ENCODE data around the gene CRACR2A.

CRACR2A gene

DNA sequence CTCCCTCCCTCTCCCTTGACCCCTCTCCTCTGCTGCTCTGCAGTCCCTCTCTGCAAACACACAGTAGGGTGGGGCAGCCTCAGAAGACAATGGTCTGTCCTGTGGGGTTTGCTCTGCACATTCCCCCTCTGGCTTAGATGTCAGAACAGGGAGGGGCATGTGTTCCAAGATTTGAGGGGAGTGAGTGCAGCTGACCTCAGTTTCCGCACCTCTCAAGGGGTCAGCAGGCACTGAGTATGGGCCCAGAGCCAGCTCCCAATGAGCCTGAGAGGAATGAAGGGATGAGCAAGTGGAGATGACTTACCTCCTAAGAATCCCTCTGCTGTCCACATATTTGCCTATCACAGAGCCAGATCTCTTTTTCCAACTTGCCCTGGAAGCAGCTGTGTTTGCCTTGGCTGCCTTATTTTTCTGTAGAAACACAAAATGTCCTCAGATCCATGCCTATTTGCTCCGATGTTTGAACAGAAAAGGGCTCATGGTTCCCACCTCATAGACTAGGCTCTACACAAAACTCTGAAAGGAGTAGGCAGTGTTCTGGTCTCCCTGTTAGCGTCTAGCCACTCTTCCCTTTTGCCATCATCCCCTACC lies 111.4 kb downstream of the CRACR2A start:
- H3K36me3 Mint-ChIP-seq (ENCODE audit: insufficient read depth) = peaks cover 9% of the 10 kb centered on the region
- no peak overlapping the region for H3K4me3 Mint-ChIP-seq
- H3K27me3 Mint-ChIP-seq = no peaks in the 10 kb centered on the region
- no peak overlapping the region for H3K27ac Mint-ChIP-seq (ENCODE audit: low read depth)
- no peaks in the 10 kb centered on the region for H3K4me1 Mint-ChIP-seq
- ATAC-seq (replicated peaks; ENCODE audit: extremely low read depth, poor library complexity, severe bottlenecking) (no peak), DNase-seq (ENCODE audit: low spot score in 2 of 2) (no peak)
- H3K9me3 Mint-ChIP-seq = no peaks in the 10 kb centered on the region

DNA sequence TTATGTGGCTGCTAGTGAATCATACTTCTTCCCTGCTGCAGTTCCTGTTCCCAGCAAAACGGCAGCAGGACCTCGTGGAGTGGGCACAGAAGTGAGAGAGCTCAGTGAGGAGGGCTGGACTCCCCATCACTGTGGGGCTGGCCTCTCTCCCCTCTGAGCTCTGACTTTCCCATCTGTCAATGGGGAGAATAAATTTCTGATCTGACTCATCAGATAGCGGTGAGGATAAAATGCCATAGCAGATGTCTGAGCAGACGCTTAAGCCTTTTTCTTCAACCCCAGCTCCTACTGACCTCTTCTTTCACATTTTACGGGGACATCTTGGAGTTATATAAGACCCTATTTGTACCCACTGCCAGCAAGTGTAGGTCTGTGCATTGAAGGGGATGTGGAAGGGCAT lies 116.6 kb downstream of the CRACR2A start:
- Mint-ChIP-seq H3K27me3 (no peaks in the 10 kb centered on the region), H3K4me1 (peaks cover 6% of the 10 kb centered on the region), H3K27ac (ENCODE audit: low read depth) (no peak overlapping the region), H3K4me3 (no peak overlapping the region), H3K9me3 (no peaks in the 10 kb centered on the region), H3K36me3 (ENCODE audit: insufficient read depth) (peaks cover 10% of the 10 kb centered on the region)
- no peak for ATAC-seq (replicated peaks; ENCODE audit: extremely low read depth, poor library complexity, severe bottlenecking)
- DNase-seq (ENCODE audit: low spot score in 2 of 2) = no peak

DNA sequence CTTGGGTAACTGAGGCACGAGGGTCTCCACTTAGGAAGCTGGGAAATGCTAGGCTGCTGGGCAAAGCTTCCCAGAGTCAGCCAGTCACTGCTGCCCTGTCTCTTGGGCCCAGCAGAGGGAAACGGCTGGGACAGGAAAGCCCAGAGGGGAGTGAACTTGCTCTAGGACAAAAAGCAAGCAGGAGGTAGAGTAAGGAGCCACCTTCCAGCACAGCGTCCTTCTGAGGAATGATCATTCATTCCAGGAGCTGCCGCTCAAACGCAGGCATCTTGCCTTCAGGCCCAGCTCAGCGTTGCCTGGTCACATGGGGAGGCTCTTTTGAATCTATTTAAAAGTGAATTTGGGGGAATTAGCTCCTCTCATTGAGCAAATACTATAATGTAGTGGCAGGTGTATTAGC lies 118.6 kb downstream of the CRACR2A start:
- Mint-ChIP-seq H3K4me1 (peaks cover 6% of the 10 kb centered on the region), H3K4me3 (no peak overlapping the region), H3K27ac (ENCODE audit: low read depth) (peak overlapping the region; percentile 38), H3K36me3 (ENCODE audit: insufficient read depth) (peaks cover 12% of the 10 kb centered on the region), H3K9me3 (no peaks in the 10 kb centered on the region), H3K27me3 (no peaks in the 10 kb centered on the region)
- DNase-seq (ENCODE audit: low spot score in 2 of 2) (no peak), ATAC-seq (replicated peaks; ENCODE audit: extremely low read depth, poor library complexity, severe bottlenecking) (no peak)

DNA sequence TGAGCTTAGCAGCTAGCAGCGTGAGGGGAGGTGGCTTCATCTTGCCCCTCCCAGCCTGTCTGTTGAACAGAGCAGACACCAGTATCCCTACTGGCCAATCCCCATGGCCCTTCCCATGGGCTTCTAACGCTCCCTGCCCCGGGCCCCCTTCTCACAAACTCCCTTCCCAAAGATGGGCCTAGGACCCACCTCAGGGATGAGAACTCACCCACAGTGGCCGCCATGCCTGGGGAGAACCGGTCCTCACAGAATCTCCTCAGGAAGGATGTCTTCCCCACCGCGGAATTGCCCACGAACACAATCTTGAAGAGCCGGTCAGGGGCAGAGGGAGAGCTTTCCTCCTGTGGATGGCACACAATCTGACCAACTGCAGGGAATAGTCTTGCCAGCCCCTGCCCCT lies 119.5 kb downstream of the CRACR2A start:
- Mint-ChIP-seq H3K27me3 (no peaks in the 10 kb centered on the region), H3K36me3 (ENCODE audit: insufficient read depth) (peaks cover 13% of the 10 kb centered on the region), H3K4me3 (no peak overlapping the region), H3K9me3 (no peaks in the 10 kb centered on the region), H3K27ac (ENCODE audit: low read depth) (no peak overlapping the region), H3K4me1 (peaks cover 6% of the 10 kb centered on the region)
- DNase-seq (ENCODE audit: low spot score in 2 of 2) (no peak), ATAC-seq (replicated peaks; ENCODE audit: extremely low read depth, poor library complexity, severe bottlenecking) (no peak)

DNA sequence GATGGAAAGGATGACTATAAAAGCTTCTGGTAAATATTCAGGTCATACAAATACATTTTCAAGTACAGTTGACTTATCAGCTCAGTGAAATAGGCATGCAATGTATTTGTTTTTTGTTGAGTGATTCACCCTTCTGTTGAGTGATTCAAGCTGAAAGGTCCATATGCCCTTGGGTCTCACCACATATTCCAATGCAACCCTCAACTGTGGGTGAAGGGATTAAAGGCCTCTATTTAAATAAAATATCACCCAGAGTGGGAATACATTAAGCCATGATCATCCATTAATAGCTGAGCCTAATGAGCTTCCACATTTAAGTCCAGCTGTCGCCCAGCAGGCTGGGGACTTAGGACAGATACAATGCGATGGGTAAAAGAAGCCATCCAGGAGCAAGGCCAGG lies 120.2 kb downstream of the CRACR2A start:
- DNase-seq (ENCODE audit: low spot score in 2 of 2) = no peak
- Mint-ChIP-seq H3K27ac (ENCODE audit: low read depth) (no peak overlapping the region), H3K36me3 (ENCODE audit: insufficient read depth) (peaks cover 12% of the 10 kb centered on the region), H3K4me3 (no peak overlapping the region), H3K4me1 (peaks cover 6% of the 10 kb centered on the region), H3K27me3 (no peaks in the 10 kb centered on the region), H3K9me3 (no peaks in the 10 kb centered on the region)
- no peak for ATAC-seq (replicated peaks; ENCODE audit: extremely low read depth, poor library complexity, severe bottlenecking)

DNA sequence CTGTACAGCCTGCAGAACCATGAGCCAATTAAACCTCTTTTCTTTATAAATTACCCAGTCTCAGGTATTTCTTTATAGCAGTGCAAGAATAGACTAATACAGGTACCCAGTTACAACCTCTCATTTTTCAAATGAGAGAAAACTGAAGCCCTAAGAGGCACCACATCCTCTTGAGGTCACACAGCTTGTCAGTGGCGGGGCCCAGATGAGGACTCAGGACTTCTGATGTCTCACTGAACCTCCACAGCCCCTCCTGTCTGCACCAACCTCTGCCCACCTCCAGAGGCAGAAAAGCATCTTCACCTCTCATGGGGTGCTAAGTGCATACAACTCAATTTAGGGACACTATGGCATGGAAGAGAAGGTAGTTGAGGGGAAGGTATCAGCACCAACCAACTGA lies 120.7 kb downstream of the CRACR2A start:
- peaks cover 11% of the 10 kb centered on the region for H3K36me3 Mint-ChIP-seq (ENCODE audit: insufficient read depth)
- no peaks in the 10 kb centered on the region for H3K27me3 Mint-ChIP-seq
- H3K4me3 Mint-ChIP-seq = no peak overlapping the region
- no peak overlapping the region for H3K27ac Mint-ChIP-seq (ENCODE audit: low read depth)
- H3K4me1 Mint-ChIP-seq = peaks cover 6% of the 10 kb centered on the region
- no peaks in the 10 kb centered on the region for H3K9me3 Mint-ChIP-seq
- no peak for ATAC-seq (replicated peaks; ENCODE audit: extremely low read depth, poor library complexity, severe bottlenecking)
- DNase-seq (ENCODE audit: low spot score in 2 of 2) = no peak

DNA sequence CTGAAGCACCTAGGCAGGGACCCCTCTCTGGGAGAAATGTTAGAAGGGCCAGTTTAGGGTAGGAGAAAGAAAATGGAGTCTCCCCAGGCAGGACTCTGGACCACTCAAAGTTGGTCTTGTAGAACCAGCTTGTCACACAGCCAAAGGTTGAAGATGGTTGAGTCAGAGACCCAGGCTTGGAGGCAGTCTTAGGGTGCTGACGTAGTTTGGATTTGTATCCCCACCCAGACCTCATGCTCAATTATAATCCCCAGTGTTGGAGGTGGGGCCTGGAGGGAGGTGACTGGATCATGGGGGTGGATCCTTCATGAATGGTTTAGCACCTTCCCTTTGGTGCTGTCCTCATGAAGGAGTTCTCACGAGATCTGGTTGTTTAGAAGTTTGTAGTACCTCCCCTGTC lies 121.2 kb downstream of the CRACR2A start:
- Mint-ChIP-seq H3K4me3 (no peak overlapping the region), H3K27ac (ENCODE audit: low read depth) (no peak overlapping the region), H3K27me3 (no peaks in the 10 kb centered on the region), H3K9me3 (no peaks in the 10 kb centered on the region), H3K4me1 (peaks cover 6% of the 10 kb centered on the region), H3K36me3 (ENCODE audit: insufficient read depth) (peaks cover 12% of the 10 kb centered on the region)
- DNase-seq (ENCODE audit: low spot score in 2 of 2) (no peak), ATAC-seq (replicated peaks; ENCODE audit: extremely low read depth, poor library complexity, severe bottlenecking) (no peak)

DNA sequence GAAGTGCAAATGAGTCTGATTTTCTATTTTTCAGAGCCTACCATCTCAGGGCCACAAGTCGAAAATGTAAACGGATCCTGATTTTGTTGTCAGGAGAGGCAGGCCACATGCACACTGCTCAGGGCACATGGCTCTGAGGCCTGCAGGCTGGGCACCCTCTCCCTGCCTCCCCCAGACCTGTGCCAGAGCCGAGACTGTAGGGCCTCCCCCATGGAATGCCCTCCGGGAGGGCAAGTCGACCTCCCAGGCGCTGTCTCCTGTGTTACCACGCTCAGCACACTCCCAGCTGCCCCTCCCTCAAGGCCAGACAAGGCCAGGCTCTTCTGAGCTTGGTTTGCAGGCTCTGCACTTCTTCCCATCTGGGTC lies 121.7 kb downstream of the CRACR2A start:
- ATAC-seq (replicated peaks; ENCODE audit: extremely low read depth, poor library complexity, severe bottlenecking) = no peak
- no peak for DNase-seq (ENCODE audit: low spot score in 2 of 2)
- no peaks in the 10 kb centered on the region for H3K27me3 Mint-ChIP-seq
- H3K4me1 Mint-ChIP-seq = peaks cover 6% of the 10 kb centered on the region
- no peak overlapping the region for H3K27ac Mint-ChIP-seq (ENCODE audit: low read depth)
- H3K4me3 Mint-ChIP-seq = no peak overlapping the region
- no peaks in the 10 kb centered on the region for H3K9me3 Mint-ChIP-seq
- H3K36me3 Mint-ChIP-seq (ENCODE audit: insufficient read depth) = peaks cover 16% of the 10 kb centered on the region

DNA sequence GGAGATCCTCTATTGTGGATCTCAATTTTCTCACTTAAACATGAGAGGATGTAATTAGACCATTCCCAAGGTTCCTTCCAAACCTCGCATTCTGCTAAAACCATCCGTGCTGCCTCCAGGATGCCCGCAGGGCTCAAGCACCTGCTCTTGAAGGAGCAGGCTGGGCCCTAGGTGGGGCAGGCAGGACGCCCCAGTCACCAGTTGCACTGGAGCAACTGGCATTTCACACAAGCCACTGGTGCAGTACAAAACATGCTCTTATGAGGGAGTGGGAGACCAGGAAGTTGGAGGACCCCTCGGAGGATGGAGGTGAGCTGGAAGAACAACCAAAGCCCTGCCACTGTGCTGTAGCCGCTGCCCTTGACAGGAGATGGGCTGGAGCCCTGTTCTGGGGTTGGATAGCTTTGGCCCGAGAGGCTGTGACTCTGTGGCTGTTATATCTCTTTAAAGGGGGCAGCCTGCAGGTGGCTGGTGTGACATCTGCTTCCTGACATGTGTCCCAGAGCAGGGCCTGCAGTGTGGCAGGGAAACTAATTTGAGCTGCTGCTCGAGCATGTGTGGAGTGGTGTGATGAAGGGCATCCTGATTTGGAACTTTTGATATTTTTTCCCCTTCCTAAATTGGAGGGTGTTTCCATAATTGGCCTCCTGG lies 122.2 kb downstream of the CRACR2A start:
- Mint-ChIP-seq H3K27ac (ENCODE audit: low read depth) (no peak overlapping the region), H3K4me1 (peaks cover 6% of the 10 kb centered on the region)

DNA sequence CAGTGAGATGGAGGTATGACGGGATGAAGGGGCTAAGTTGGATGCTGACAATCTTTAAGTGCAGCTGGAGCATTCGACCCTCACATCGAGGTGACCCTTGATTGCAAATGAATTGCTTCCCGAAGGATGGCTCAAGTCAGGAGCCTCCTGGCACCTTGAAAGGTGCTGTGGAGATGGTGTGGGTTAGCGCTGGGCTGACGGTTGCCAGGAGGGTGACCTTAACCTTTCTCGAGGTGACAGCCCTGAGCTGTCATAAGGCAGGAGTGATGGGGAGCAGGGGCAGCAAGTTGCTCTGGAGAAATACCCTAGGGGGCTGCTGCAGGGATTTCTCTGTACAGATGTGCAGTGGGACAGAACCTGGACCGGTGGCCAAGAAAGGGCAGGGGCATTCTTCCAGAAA lies 122.8 kb downstream of the CRACR2A start:
- H3K4me3 Mint-ChIP-seq = no peak overlapping the region
- H3K27me3 Mint-ChIP-seq = no peaks in the 10 kb centered on the region
- H3K36me3 Mint-ChIP-seq (ENCODE audit: insufficient read depth) = peaks cover 26% of the 10 kb centered on the region
- no peak for DNase-seq (ENCODE audit: low spot score in 2 of 2)
- H3K4me1 Mint-ChIP-seq = peaks cover 6% of the 10 kb centered on the region
- H3K27ac Mint-ChIP-seq (ENCODE audit: low read depth) = no peak overlapping the region
- H3K9me3 Mint-ChIP-seq = no peaks in the 10 kb centered on the region
- no peak for ATAC-seq (replicated peaks; ENCODE audit: extremely low read depth, poor library complexity, severe bottlenecking)

More for the DNA sequence above, 122.2 kb downstream of the CRACR2A start:
- H3K27me3 Mint-ChIP-seq = no peaks in the 10 kb centered on the region
- no peaks in the 10 kb centered on the region for H3K9me3 Mint-ChIP-seq
- no peak for ATAC-seq (replicated peaks; ENCODE audit: extremely low read depth, poor library complexity, severe bottlenecking)
- H3K36me3 Mint-ChIP-seq (ENCODE audit: insufficient read depth) = peaks cover 21% of the 10 kb centered on the region
- no peak for DNase-seq (ENCODE audit: low spot score in 2 of 2)
- no peak overlapping the region for H3K4me3 Mint-ChIP-seq

DNA sequence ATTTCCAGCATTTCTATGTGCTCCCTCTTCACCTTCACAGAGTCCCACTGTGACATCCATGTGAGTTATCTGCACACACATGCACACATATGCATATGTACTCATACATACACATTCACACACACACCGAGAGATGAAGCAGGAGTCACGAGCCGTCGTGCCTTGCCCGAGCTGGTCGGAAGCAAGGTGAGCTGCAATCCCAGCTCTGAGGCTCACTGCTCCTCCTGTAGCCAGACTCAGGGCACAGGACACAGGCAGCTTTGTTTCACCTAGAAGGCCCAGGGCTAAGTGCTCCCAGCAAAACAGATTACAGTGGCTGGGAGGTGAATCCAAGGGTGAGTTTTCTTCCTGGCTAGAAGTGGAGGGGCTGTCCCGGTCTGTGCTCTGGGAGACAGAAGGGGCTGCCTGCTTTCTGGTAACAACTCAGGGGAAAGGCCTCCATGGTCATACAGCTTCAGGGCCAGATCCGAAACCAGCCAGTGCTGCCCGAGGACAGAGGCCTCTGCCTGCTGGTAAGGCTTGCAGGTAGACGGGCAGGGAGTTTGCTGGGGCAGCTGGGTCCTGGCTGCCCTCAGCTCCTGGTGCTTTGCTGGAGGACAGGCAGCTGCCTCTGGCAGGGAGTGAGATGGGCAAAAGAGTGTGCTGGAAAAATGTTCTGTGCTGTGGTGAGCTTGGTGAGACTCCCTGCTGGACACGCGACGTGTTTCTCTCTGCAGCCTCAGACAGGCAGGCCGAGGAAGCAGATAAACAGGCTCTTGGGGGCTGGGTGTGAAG lies 123.7 kb downstream of the CRACR2A start:
- Mint-ChIP-seq H3K4me3 (no peak overlapping the region), H3K27me3 (no peaks in the 10 kb centered on the region)

DNA sequence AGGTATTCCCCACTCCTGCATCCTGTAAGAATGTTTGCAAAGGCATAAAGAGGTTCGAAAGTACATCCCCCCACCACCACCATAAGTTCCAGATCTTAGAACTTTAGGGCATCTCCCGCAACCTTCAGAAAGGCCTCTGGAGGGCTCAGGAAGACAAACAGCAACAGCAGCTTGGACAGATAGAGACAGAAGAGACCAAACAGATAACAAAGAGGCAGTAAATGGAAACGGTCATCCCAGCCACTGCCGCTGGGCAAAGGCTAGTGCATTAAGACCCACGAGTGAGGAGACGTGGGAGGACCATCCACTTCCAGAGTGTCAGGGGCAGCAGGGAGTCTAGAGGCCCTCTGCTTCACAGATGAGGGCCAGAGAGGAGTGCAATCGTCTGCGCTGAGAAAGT lies 124.3 kb downstream of the CRACR2A start:
- ATAC-seq (replicated peaks; ENCODE audit: extremely low read depth, poor library complexity, severe bottlenecking) = no peak
- Mint-ChIP-seq H3K36me3 (ENCODE audit: insufficient read depth) (peaks cover 31% of the 10 kb centered on the region), H3K4me3 (no peak overlapping the region), H3K4me1 (peaks cover 6% of the 10 kb centered on the region), H3K27me3 (no peaks in the 10 kb centered on the region), H3K9me3 (no peaks in the 10 kb centered on the region), H3K27ac (ENCODE audit: low read depth) (peak overlapping the region; percentile 46)
- no peak for DNase-seq (ENCODE audit: low spot score in 2 of 2)

More for the DNA sequence above, 123.7 kb downstream of the CRACR2A start:
- ATAC-seq (replicated peaks; ENCODE audit: extremely low read depth, poor library complexity, severe bottlenecking) (no peak), DNase-seq (ENCODE audit: low spot score in 2 of 2) (no peak)
- Mint-ChIP-seq H3K27ac (ENCODE audit: low read depth) (peak overlapping the region; percentile 46), H3K4me1 (peaks cover 6% of the 10 kb centered on the region), H3K36me3 (ENCODE audit: insufficient read depth) (peaks cover 29% of the 10 kb centered on the region), H3K9me3 (no peaks in the 10 kb centered on the region)

DNA sequence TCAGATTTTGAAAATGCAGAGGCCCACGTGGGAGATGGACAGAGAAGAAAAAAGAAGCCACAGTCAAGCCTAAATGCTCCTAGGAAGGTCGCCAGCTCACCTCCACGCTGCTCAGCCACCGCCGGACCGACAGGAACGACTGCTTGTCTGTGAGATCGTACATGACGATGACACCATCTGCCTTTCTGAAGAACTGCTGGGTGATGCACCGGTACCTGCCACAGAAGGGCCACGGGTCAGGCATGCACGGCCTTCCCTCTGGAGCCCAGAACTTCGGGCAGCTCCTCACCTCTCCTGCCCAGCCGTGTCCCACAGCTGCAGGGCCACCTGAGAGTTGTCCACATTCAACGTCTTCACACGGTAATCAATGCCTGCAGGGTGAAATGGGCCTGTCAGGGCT lies 125.6 kb downstream of the CRACR2A start:
- Mint-ChIP-seq H3K27ac (ENCODE audit: low read depth) (no peak overlapping the region), H3K9me3 (no peaks in the 10 kb centered on the region), H3K4me1 (no peaks in the 10 kb centered on the region), H3K27me3 (no peaks in the 10 kb centered on the region), H3K4me3 (no peak overlapping the region), H3K36me3 (ENCODE audit: insufficient read depth) (peaks cover 32% of the 10 kb centered on the region)
- DNase-seq (ENCODE audit: low spot score in 2 of 2) (no peak), ATAC-seq (replicated peaks; ENCODE audit: extremely low read depth, poor library complexity, severe bottlenecking) (no peak)
